ENCODE data around the gene TM4SF4. TPM values are rescaled to one million over a fixed set of nuclear protein-coding genes. Genes with fewer than 3 reads are reported as not detected.

TM4SF4 gene
- total RNA-seq, 2 donors from 2014 or later: not detected

- DNase-seq (ENCODE audit: low spot score in 2 of 2) (no peak), ATAC-seq (no peak)
- Mint-ChIP-seq H3K36me3 (no peaks in the 10 kb centered on the region), H3K27ac (no peak overlapping the region), H3K9me3 (no peaks in the 10 kb centered on the region)
These were observed 4.1 kb upstream of the TM4SF4 start for GRCh38 chr3:149470381-149470780.

- no peaks in the 10 kb centered on the region for H3K9me3 Mint-ChIP-seq
- no peak for DNase-seq (ENCODE audit: low spot score in 2 of 2)
- no peaks in the 10 kb centered on the region for H3K36me3 Mint-ChIP-seq
- no peak overlapping the region for H3K27ac Mint-ChIP-seq
- no peak for ATAC-seq
These were observed 2.3 kb upstream of the TM4SF4 start for GRCh38 chr3:149472030-149472797.

GRCh38 chr3:149473357-149474249 is 894 bp upstream of the TM4SF4 start:
- H3K36me3 Mint-ChIP-seq: no peaks in the 10 kb centered on the region
- no peak overlapping the region for H3K27ac Mint-ChIP-seq
- H3K9me3 Mint-ChIP-seq: no peaks in the 10 kb centered on the region
- no peak for DNase-seq (ENCODE audit: low spot score in 2 of 2)
- no peak for ATAC-seq

- H3K27ac Mint-ChIP-seq: no peak overlapping the region
- ATAC-seq (no peak), DNase-seq (ENCODE audit: low spot score in 2 of 2) (no peak)
- no peaks in the 10 kb centered on the region for H3K9me3 Mint-ChIP-seq
- no peaks in the 10 kb centered on the region for H3K36me3 Mint-ChIP-seq
These were observed 1.1 kb downstream of the TM4SF4 start for GRCh38 chr3:149475451-149476060.

- ATAC-seq: no peak
- Mint-ChIP-seq H3K27ac (no peak overlapping the region), H3K36me3 (no peaks in the 10 kb centered on the region), H3K9me3 (no peaks in the 10 kb centered on the region)
- no peak for DNase-seq (ENCODE audit: low spot score in 2 of 2)
These were observed 1.7 kb downstream of the TM4SF4 start for GRCh38 chr3:149476225-149476624.

GRCh38 chr3:149479621-149480325 is 5.3 kb downstream of the TM4SF4 start:
- ATAC-seq: no peak
- no peak for DNase-seq (ENCODE audit: low spot score in 2 of 2)
- H3K36me3 Mint-ChIP-seq: no peaks in the 10 kb centered on the region
- no peak overlapping the region for H3K27ac Mint-ChIP-seq
- no peaks in the 10 kb centered on the region for H3K9me3 Mint-ChIP-seq

GRCh38 chr3:149480326-149481017 is 6.0 kb downstream of the TM4SF4 start:
- Mint-ChIP-seq H3K36me3 (no peaks in the 10 kb centered on the region), H3K27ac (no peak overlapping the region), H3K9me3 (no peaks in the 10 kb centered on the region)
- DNase-seq (ENCODE audit: low spot score in 2 of 2) (peak in 1 of 2 donors; percentile 54), ATAC-seq (peak; percentile 59 to 63)

GRCh38 chr3:149481056-149481455 is 6.6 kb downstream of the TM4SF4 start:
- ATAC-seq (no peak), DNase-seq (ENCODE audit: low spot score in 2 of 2) (no peak)
- Mint-ChIP-seq H3K9me3 (no peaks in the 10 kb centered on the region), H3K27ac (no peak overlapping the region), H3K36me3 (no peaks in the 10 kb centered on the region)

GRCh38 chr3:149481491-149481890 is 7.0 kb downstream of the TM4SF4 start:
- Mint-ChIP-seq H3K9me3 (no peaks in the 10 kb centered on the region), H3K27ac (no peak overlapping the region), H3K36me3 (no peaks in the 10 kb centered on the region)
- no peak for DNase-seq (ENCODE audit: low spot score in 2 of 2)
- ATAC-seq: no peak

- Mint-ChIP-seq H3K27ac (no peak overlapping the region), H3K36me3 (no peaks in the 10 kb centered on the region), H3K9me3 (no peaks in the 10 kb centered on the region)
- DNase-seq (ENCODE audit: low spot score in 2 of 2) (no peak), ATAC-seq (no peak)
These were observed 12.2 kb downstream of the TM4SF4 start for GRCh38 chr3:149486726-149487125.

- ATAC-seq (peak; percentile 33 to 61), DNase-seq (ENCODE audit: low spot score in 2 of 2) (peak in 1 of 2 donors; percentile 58)
- no peak overlapping the region for H3K27ac Mint-ChIP-seq
- H3K9me3 Mint-ChIP-seq: no peaks in the 10 kb centered on the region
- no peaks in the 10 kb centered on the region for H3K36me3 Mint-ChIP-seq
These were observed 13.2 kb downstream of the TM4SF4 start for GRCh38 chr3:149487598-149488197.

GRCh38 chr3:149489060-149489690 is 14.7 kb downstream of the TM4SF4 start:
- H3K27ac Mint-ChIP-seq: no peak overlapping the region
- H3K9me3 Mint-ChIP-seq: no peaks in the 10 kb centered on the region
- no peak for ATAC-seq

GRCh38 chr3:149490260-149490971 is 15.9 kb downstream of the TM4SF4 start:
- H3K9me3 Mint-ChIP-seq: no peaks in the 10 kb centered on the region
- ATAC-seq: no peak
- no peaks in the 10 kb centered on the region for H3K36me3 Mint-ChIP-seq
- DNase-seq (ENCODE audit: low spot score in 2 of 2): no peak
- no peak overlapping the region for H3K27ac Mint-ChIP-seq

More at GRCh38 chr3:149489060-149489690, 14.7 kb downstream of the TM4SF4 start:
- no peak for DNase-seq (ENCODE audit: low spot score in 2 of 2)
- H3K36me3 Mint-ChIP-seq: no peaks in the 10 kb centered on the region

- H3K27ac Mint-ChIP-seq: no peak overlapping the region
- no peaks in the 10 kb centered on the region for H3K9me3 Mint-ChIP-seq
- ATAC-seq: no peak
- no peak for DNase-seq (ENCODE audit: low spot score in 2 of 2)
- H3K36me3 Mint-ChIP-seq: no peaks in the 10 kb centered on the region
These were observed 19.0 kb downstream of the TM4SF4 start for GRCh38 chr3:149493315-149494021.

All from activated naive CD4-positive, alpha-beta T cell treated with anti-CD3 and anti-CD28 coated beads, Interleukin-2, amount 50 U/mL, for 72 hours (primary cell).